H1 (cell line): ENCODE results near the gene XAF1. TPM values are rescaled to one million over a fixed set of nuclear protein-coding genes. Genes with fewer than 3 reads are reported as not detected.

Experiments
- CTCF ChIA-PET: fragments of 300-600 bp; sonication (Branson Sonifier 250); formaldehyde crosslinking; loops from one replicate; lab custom pipeline; 2021; ENCODE audit not compliant: partially characterized antibody; lab: Charles Lee
- POLR2A ChIA-PET: fragments of 300-600 bp; sonication (Branson Sonifier 250); formaldehyde crosslinking; loops from one replicate; lab custom pipeline; 2021; ENCODE audit warnings: inconsistent platforms; ENCODE audit not compliant: partially characterized antibody; lab: Charles Lee
- DNase-seq, 2 experiments: peaks; one replicate each; pipeline versions ENCODE4 v3.0.0 to v3.0.0-alpha.2; 2010 to 2022; ENCODE audit warnings: low spot score in 2 of 2, low read depth in 1 of 2, mixed read lengths in 1 of 2
- FAIRE-seq: peaks from 2 replicates; lab custom pipeline; 2011; peaks lifted over from hg19 to GRCh38; lab: Jason Lieb, UNC
- H2AFZ ChIP-seq: 2 replicates; pipeline ENCODE4 v1.8.1; 2012; ENCODE audit warnings: low read length, inconsistent platforms
- H2AK5ac ChIP-seq: 2 replicates; pipeline ENCODE4 v1.6.1; 2013; ENCODE audit warnings: low read depth, low read length
- H2BK120ac ChIP-seq: replicated peaks from 2 replicates; pipeline ENCODE3; 2013; ENCODE audit warnings: low read depth, low read length, inconsistent platforms
- H2BK12ac ChIP-seq: 2 replicates; pipeline ENCODE4 v1.6.1; 2013; ENCODE audit warnings: low read depth, low read length
- H2BK15ac ChIP-seq: 2 replicates; pipeline ENCODE4 v1.6.1; 2013; ENCODE audit warnings: low read length
- H2BK20ac ChIP-seq: 2 replicates; pipeline ENCODE4 v1.6.1; 2013; ENCODE audit warnings: low read length
- H2BK5ac ChIP-seq: 2 replicates; pipeline ENCODE4 v1.6.1; 2013; ENCODE audit warnings: low read depth, low read length
- H3K14ac ChIP-seq: 2 replicates; pipeline ENCODE4 v1.6.1; 2013; ENCODE audit warnings: inconsistent platforms; ENCODE audit not compliant: insufficient read length
- H3K18ac ChIP-seq: 2 replicates; pipeline ENCODE4 v1.6.1; 2013; ENCODE audit warnings: low read length; ENCODE audit errors: extremely low read depth
- H3K23ac ChIP-seq: 2 replicates; pipeline ENCODE4 v1.6.1; 2013; ENCODE audit warnings: inconsistent platforms; ENCODE audit not compliant: insufficient read length
- H3K23me2 ChIP-seq: 2 replicates; pipeline ENCODE4 v1.6.1; 2013; ENCODE audit warnings: low read depth, low read length
- H3K27ac ChIP-seq: 2 replicates; pipeline ENCODE4 v1.6.1; 2011; ENCODE audit warnings: low read depth, low read length, inconsistent platforms
- H3K27me3 ChIP-seq, 4 experiments: replicated peaks in 1 of 4; 1 replicate in 1 of 4; 2 replicates in 3 of 4; pipeline versions ENCODE4 v1.6.1 to v1.8.1; 2011 to 2013; ENCODE audit warnings: low read length in 3 of 4, mild to moderate bottlenecking in 3 of 4, inconsistent platforms in 2 of 4, mixed read lengths in 2 of 4, moderate library complexity in 1 of 4; ENCODE audit not compliant: control insufficient read depth in 3 of 4, insufficient read depth in 3 of 4; ENCODE audit errors: extremely low read depth in 1 of 4
- H3K36me3 ChIP-seq, 4 experiments: 2 replicates each; pipeline versions ENCODE4 v1.6.1 to v1.8.1; 2011 to 2013; ENCODE audit warnings: mild to moderate bottlenecking in 4 of 4, low read length in 3 of 4, moderate library complexity in 2 of 4, control low read depth in 1 of 4, inconsistent platforms in 1 of 4; ENCODE audit not compliant: insufficient read depth in 4 of 4, control insufficient read depth in 2 of 4
- H3K4ac ChIP-seq: replicated peaks from 2 replicates; pipeline ENCODE3; 2013; ENCODE audit warnings: low read length, low read depth, mixed read lengths, inconsistent platforms; ENCODE audit not compliant: insufficient read length
- H3K4me1 ChIP-seq, 4 experiments: replicated peaks in 1 of 4; 1 replicate in 1 of 4; 2 replicates in 3 of 4; pipeline versions ENCODE4 v1.6.1 to v1.8.1; 2011 to 2013; ENCODE audit warnings: low read length in 3 of 4, inconsistent platforms in 2 of 4, mixed read lengths in 1 of 4; ENCODE audit not compliant: insufficient read depth in 4 of 4, control insufficient read depth in 3 of 4
- H3K4me2 ChIP-seq, 2 experiments: 2 replicates each; pipeline versions ENCODE4 v1.6.1 to v1.8.1; 2011 to 2013; ENCODE audit warnings: low read depth in 2 of 2, low read length in 2 of 2, control low read depth in 1 of 2, inconsistent platforms in 1 of 2, mild to moderate bottlenecking in 1 of 2; ENCODE audit not compliant: insufficient read depth in 1 of 2
- H3K4me3 ChIP-seq, 4 experiments: fragments of 200-600, 300-600 bp in 1 of 4; sonication (generic), shearing (Covaris generic), sonication (Bioruptor Twin) in 1 of 4; 2 replicates each; pipeline versions ENCODE4 v1.5.1 to v1.8.1; 2011 to 2016; ENCODE audit warnings: low read length in 4 of 4, low read depth in 3 of 4, control low read depth in 2 of 4, inconsistent platforms in 2 of 4, mild to moderate bottlenecking in 2 of 4, mixed read lengths in 1 of 4, moderate library complexity in 1 of 4; ENCODE audit not compliant: insufficient read depth in 2 of 4; ENCODE audit errors: extremely low read depth in 1 of 4
- H3K56ac ChIP-seq: replicated peaks from 2 replicates; pipeline ENCODE3; 2013; ENCODE audit warnings: low read depth, mild to moderate bottlenecking, mixed read lengths, low read length, inconsistent platforms; ENCODE audit not compliant: insufficient read length
- H3K79me1 ChIP-seq: 2 replicates; pipeline ENCODE4 v1.6.1; 2013; ENCODE audit warnings: low read depth, low read length, control low read depth
- H3K79me2 ChIP-seq, 2 experiments: 2 replicates each; pipeline versions ENCODE4 v1.6.1 to v1.8.1; 2012 to 2013; ENCODE audit warnings: low read length in 2 of 2, mild to moderate bottlenecking in 2 of 2, inconsistent platforms in 1 of 2; ENCODE audit not compliant: insufficient read depth in 2 of 2, control insufficient read depth in 1 of 2
- H3K9ac ChIP-seq, 4 experiments: replicated peaks in 1 of 4; 1 replicate in 1 of 4; 2 replicates in 3 of 4; pipeline versions ENCODE4 v1.6.1 to v1.8.1; 2011 to 2013; ENCODE audit warnings: low read depth in 3 of 4, low read length in 3 of 4, control low read depth in 2 of 4, mild to moderate bottlenecking in 2 of 4, moderate library complexity in 2 of 4, inconsistent platforms in 1 of 4; ENCODE audit errors: extremely low read depth in 1 of 4
- H3K9me3 ChIP-seq, 2 experiments: 2 replicates each; pipeline versions ENCODE4 v1.6.1 to v1.8.1; 2012 to 2013; ENCODE audit warnings: mild to moderate bottlenecking in 2 of 2, moderate library complexity in 2 of 2, control low read depth in 1 of 2, inconsistent platforms in 1 of 2, low read depth in 1 of 2, low read length in 1 of 2, mixed read lengths in 1 of 2; ENCODE audit not compliant: insufficient read depth in 2 of 2
- H4K20me1 ChIP-seq, 2 experiments: replicated peaks in 1 of 2; 2 replicates each; pipeline versions ENCODE3 to v1.8.1; 2011 to 2013; ENCODE audit warnings: inconsistent platforms in 2 of 2, low read length in 2 of 2, mild to moderate bottlenecking in 1 of 2; ENCODE audit not compliant: insufficient read depth in 2 of 2, control insufficient read depth in 1 of 2
- H4K5ac ChIP-seq: 2 replicates; pipeline ENCODE4 v1.6.1; 2013; ENCODE audit warnings: low read length, low read depth, mixed read lengths, inconsistent platforms; ENCODE audit not compliant: insufficient read length
- H4K8ac ChIP-seq: 2 replicates; pipeline ENCODE4 v1.8.0; 2013; ENCODE audit warnings: mild to moderate bottlenecking, moderate library complexity, low read length, inconsistent platforms; ENCODE audit not compliant: insufficient read depth; ENCODE audit errors: extremely low read depth
- H4K91ac ChIP-seq: replicated peaks from 2 replicates; pipeline ENCODE3; 2013; ENCODE audit warnings: low read length, mixed read lengths, inconsistent platforms; ENCODE audit not compliant: insufficient read length
- ASH2L ChIP-seq: fragments of 200-600, 300-600 bp; sonication (generic); IDR thresholded peaks from one replicate; pipeline ENCODE4 v1.7.1; 2017; ENCODE audit warnings: low read length
- CREB1 ChIP-seq: IDR thresholded peaks from 2 replicates; pipeline ENCODE4 v1.6.1; 2012; ENCODE audit warnings: inconsistent platforms
- EZH2 ChIP-seq: fragments of 200-600 bp; sonication (generic); IDR thresholded peaks from 2 replicates; pipeline ENCODE4 v1.7.1; 2012; ENCODE audit warnings: low read depth, mild to moderate bottlenecking, moderate library complexity, low read length, inconsistent platforms; ENCODE audit not compliant: severe bottlenecking
- FOSL1 ChIP-seq: IDR thresholded peaks from 2 replicates; pipeline ENCODE4 v1.6.1; 2011; ENCODE audit warnings: mild to moderate bottlenecking, low read depth, low read length, moderate library complexity; ENCODE audit not compliant: insufficient read depth
- HDAC2 ChIP-seq, 2 experiments: fragments of 300-600 bp in 1 of 2; sonication (generic) in 1 of 2; IDR thresholded peaks; 2 replicates each; pipeline ENCODE4 v1.6.1; 2011 to 2012; ENCODE audit warnings: low read depth in 2 of 2, low read length in 2 of 2, mild to moderate bottlenecking in 2 of 2, moderate library complexity in 2 of 2, borderline replicate concordance in 1 of 2, inconsistent platforms in 1 of 2
- JUN ChIP-seq: IDR thresholded peaks from 2 replicates; pipeline ENCODE4 v1.6.1; 2011; ENCODE audit warnings: low read depth, mild to moderate bottlenecking, improper control_type of control experiment, low read length
- WGBS, 2 experiments: shearing (Covaris generic) in 1 of 2; methylation state at CpG; one replicate each; pipeline versions ENCODE4 v1.1.6 to v1.1.7; 2013 to 2015; ENCODE audit warnings: low lambda C conversion rate in 2 of 2, mixed read lengths in 2 of 2, inconsistent platforms in 1 of 2, low coverage in 1 of 2, missing lambda C conversion rate in 1 of 2; ENCODE audit not compliant: insufficient replicate concordance in 2 of 2, insufficient coverage in 1 of 2, insufficient read length in 1 of 2; ENCODE audit errors: extremely low coverage in 1 of 2, missing lambda C conversion rate in 1 of 2; 5-methylcytosine and 5-hydroxymethylcytosine counted together
- polyA plus RNA-seq, 7 experiments: library from polyadenylated mRNA; depleted of rRNA in 3 of 7; stranded (reverse) in 5 of 7; unstranded in 2 of 7; fragments of >200 nt in 5 of 7; fragments of 200-250 nt in 2 of 7; gene quantifications; 1 replicate in 5 of 7; 2 replicates in 1 of 7; 4 replicates in 1 of 7; pipeline versions ENCODE4 v1.2.1 to v1.2.3, GENCODE V29; 2011 to 2013; ENCODE audit warnings: missing spikeins in 2 of 7, mixed read lengths in 2 of 7
- total RNA-seq: library from RNA; stranded (reverse); fragmentation: NEBNext Ultra II Directional; extraction: Animal tissue kit (Norgen Biotek cat#: 25700); gene quantifications from 2 replicates; pipeline ENCODE4 v1.2.1, GENCODE V29; 2021

Gene XAF1
- total and polyA plus RNA-seq, 2 of the 8 experiments (the other 6 are each of a cell fraction or from before 2014, with no cell fraction given) = not detected

GRCh38 chr17:6811510-6811909 is 55.7 kb downstream of the XAF1 start:
- Histone ChIP-seq H3K9me3 (peaks cover 0 to 12% of the 10 kb centered on the region in 2 experiments; a peak in 2 of 4 replicates), H3K4me3 (no peak overlapping the region)

More at GRCh38 chr17:6811510-6811909, 55.7 kb downstream of the XAF1 start:
- WGBS, 2 experiments = 85% methylated on average over 9 of the region's 9 CpGs; no CpG with 5 or more reads in 1 of the 2 experiments
- Histone ChIP-seq H2AK5ac (no peak overlapping the region), H4K5ac (no peak overlapping the region), H2BK5ac (no peak overlapping the region), H3K23ac (no peak overlapping the region), H3K27me3 (no peaks in the 10 kb centered on the region), H3K79me2 (no peaks in the 10 kb centered on the region), H3K14ac (no peak overlapping the region), H3K79me1 (no peaks in the 10 kb centered on the region), H2BK12ac (no peak overlapping the region), H4K91ac (no peak overlapping the region), H3K36me3 (no peaks in the 10 kb centered on the region), H4K20me1 (no peaks in the 10 kb centered on the region), H2BK120ac (no peak overlapping the region), H3K4me1 (no peaks in the 10 kb centered on the region), H3K56ac (no peak overlapping the region), H3K18ac (no peak overlapping the region), H2AFZ (no peak overlapping the region), H3K9ac (no peak overlapping the region), H2BK20ac (no peak overlapping the region), H2BK15ac (no peak overlapping the region), H3K4me2 (no peak overlapping the region), H3K4ac (no peak overlapping the region), H3K23me2 (no peaks in the 10 kb centered on the region), H4K8ac (no peak overlapping the region), H3K27ac (no peak overlapping the region)
- TF ChIP-seq FOSL1 (no peak), CREB1 (no peak), HDAC2 (IDR thresholded peaks at IDR 0.05; ENCODE audit: borderline replicate concordance in 1 of 2, low read depth in 2 of 2, low read length in 2 of 2) (no peak), JUN (no peak), EZH2 (no peak), ASH2L (no peak)
- FAIRE-seq = no peak
- POLR2A ChIA-PET = interaction anchor here (0.6 kb wide), 1 partner anchor 592 kb away, joined by 3 read pairs; no protein-coding TSS in a partner anchor
- no peak for DNase-seq
- CTCF ChIA-PET = interaction anchor here (1.1 kb wide), 1 partner anchor 10 kb away, joined by 4 read pairs; no protein-coding TSS in a partner anchor
